Measurements from ENCODE around the gene ZCWPW1. TPM values are rescaled to one million over a fixed set of nuclear protein-coding genes. Genes with fewer than 3 reads are reported as not detected.

The ZCWPW1 gene
- total and polyA plus RNA-seq, 2 of the 13 experiments (the other 11 are each of a cell fraction or from before 2014, with no cell fraction given): 2.4 to 2.5 TPM

DNA sequence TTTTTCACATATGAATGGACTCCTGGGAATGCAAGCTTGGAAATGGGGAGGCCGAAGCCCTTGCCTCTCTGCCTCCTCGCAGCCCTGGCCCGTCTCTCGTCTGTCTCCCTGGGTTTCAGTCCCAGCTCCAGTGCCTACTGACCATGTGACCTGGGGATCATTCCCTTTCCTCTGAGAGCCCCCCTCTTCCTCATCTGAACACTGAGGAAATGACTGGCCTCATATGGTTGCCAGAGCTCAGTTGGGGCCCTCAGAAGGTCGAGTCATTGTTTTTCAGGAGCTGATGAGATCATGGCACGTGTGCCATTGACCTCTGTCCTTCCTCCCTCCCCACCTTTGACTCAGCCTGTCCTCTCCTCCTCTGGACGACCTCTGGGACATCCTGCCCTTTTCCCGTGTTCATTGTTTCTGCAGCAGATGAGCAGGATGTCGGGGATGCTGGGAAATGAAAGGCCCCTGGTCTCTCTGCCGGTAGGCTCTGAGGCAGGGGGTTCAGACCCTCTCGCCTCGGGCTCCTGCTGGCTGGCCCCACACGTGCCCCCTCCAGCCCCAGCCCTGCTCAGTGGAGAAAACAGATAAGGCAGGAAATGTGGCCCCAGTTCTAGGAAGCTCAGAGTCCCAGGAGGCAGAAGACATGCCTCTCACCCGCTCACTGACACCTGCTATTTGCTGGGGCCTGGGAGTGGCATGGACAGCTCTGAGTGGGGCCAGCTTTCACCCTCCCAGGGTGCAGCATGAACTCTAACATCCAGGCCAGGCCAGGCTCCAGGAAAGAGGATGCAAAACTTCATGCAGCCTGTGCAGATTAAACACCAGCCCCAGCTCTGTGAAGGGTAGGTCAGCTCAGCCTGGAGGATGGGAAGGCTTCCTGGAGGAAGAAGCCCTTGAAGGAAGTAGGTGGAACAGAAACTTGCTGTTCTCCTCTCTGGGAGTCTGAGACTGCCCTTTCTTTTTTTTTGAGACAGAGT, 16.1 kb upstream of the ZCWPW1 start (continued):
- TF ChIP-seq ZKSCAN8 (CRISPR knock-in tag; IDR thresholded peaks at IDR 0.05; ENCODE audit: borderline replicate concordance): peak; percentile 85; the same call in 1 of the 2 replicates
- TF ChIP-seq YEATS4 (CRISPR knock-in tag; IDR thresholded peaks at IDR 0.05; ENCODE audit: borderline replicate concordance): peak; percentile 52; the same call in 1 of the 2 replicates
- TF ChIP-seq ZNF124 (CRISPR knock-in tag; IDR thresholded peaks at IDR 0.05): no peak; the same call in 1 of the 2 replicates
- peak; percentile 81; the same call in 1 of the 2 replicates for TF ChIP-seq ZNF350 (CRISPR knock-in tag; IDR thresholded peaks at IDR 0.05; ENCODE audit: borderline replicate concordance, low read depth)
- TF ChIP-seq, protein P1, sequence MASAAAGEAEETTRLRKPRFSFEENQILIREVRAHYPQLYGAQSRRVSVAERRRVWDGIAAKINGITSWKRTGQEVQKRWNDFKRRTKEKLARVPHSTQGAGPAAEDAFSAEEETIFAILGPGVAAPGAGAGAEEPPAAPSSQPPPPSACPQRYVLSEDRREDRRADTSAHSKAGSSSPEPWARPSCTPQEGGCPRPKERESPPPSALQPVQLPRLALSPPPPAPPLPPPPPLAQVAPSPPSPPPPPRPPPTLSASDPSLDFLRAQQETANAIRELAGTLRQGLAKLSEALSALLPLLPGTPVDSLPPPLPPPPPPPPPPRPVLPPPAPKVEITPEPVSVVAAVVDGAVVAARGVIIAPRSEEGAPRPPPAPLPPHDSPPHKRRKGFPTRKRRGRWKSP (CRISPR knock-in tag; IDR thresholded peaks at IDR 0.05): peak; percentile 66; the same call in 1 of the 2 replicates
- TF ChIP-seq, protein P2, sequence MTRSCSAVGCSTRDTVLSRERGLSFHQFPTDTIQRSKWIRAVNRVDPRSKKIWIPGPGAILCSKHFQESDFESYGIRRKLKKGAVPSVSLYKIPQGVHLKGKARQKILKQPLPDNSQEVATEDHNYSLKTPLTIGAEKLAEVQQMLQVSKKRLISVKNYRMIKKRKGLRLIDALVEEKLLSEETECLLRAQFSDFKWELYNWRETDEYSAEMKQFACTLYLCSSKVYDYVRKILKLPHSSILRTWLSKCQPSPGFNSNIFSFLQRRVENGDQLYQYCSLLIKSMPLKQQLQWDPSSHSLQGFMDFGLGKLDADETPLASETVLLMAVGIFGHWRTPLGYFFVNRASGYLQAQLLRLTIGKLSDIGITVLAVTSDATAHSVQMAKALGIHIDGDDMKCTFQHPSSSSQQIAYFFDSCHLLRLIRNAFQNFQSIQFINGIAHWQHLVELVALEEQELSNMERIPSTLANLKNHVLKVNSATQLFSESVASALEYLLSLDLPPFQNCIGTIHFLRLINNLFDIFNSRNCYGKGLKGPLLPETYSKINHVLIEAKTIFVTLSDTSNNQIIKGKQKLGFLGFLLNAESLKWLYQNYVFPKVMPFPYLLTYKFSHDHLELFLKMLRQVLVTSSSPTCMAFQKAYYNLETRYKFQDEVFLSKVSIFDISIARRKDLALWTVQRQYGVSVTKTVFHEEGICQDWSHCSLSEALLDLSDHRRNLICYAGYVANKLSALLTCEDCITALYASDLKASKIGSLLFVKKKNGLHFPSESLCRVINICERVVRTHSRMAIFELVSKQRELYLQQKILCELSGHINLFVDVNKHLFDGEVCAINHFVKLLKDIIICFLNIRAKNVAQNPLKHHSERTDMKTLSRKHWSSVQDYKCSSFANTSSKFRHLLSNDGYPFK (CRISPR knock-in tag; IDR thresholded peaks at IDR 0.05; ENCODE audit: borderline replicate concordance): peak; percentile 15; the same call in 1 of the 2 replicates
- TF ChIP-seq, protein P3, sequence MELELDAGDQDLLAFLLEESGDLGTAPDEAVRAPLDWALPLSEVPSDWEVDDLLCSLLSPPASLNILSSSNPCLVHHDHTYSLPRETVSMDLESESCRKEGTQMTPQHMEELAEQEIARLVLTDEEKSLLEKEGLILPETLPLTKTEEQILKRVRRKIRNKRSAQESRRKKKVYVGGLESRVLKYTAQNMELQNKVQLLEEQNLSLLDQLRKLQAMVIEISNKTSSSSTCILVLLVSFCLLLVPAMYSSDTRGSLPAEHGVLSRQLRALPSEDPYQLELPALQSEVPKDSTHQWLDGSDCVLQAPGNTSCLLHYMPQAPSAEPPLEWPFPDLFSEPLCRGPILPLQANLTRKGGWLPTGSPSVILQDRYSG (CRISPR knock-in tag; IDR thresholded peaks at IDR 0.05): no peak
- peak in 1 of 2 experiments; percentile 82; a peak in 3 of 4 replicates for TF ChIP-seq EP300 (IDR thresholded peaks at IDR 0.05; ENCODE audit: low read depth in 2 of 2, low read length in 2 of 2)
- peak; percentile 95 for TF ChIP-seq EP300 (CRISPR knock-in tag; IDR thresholded peaks at IDR 0.05; ENCODE audit: borderline replicate concordance)
- TF ChIP-seq ZNF782 (CRISPR knock-in tag; IDR thresholded peaks at IDR 0.05; ENCODE audit: borderline replicate concordance): peak; percentile 57; the same call in 1 of the 2 replicates
- TF ChIP-seq MATR3 (CRISPR knock-in tag; IDR thresholded peaks at IDR 0.05): no peak
- no peak for TF ChIP-seq ZNF24 (IDR thresholded peaks at IDR 0.05)
- TF ChIP-seq ZNF101 (CRISPR knock-in tag; IDR thresholded peaks at IDR 0.05; ENCODE audit: borderline replicate concordance, low read depth): no peak
- TF ChIP-seq HOXA9 (CRISPR knock-in tag; IDR thresholded peaks at IDR 0.05; ENCODE audit: borderline replicate concordance): no peak
- no peak for TF ChIP-seq KLF6 (CRISPR knock-in tag; IDR thresholded peaks at IDR 0.05)
- TF ChIP-seq KLF9 (CRISPR knock-in tag; IDR thresholded peaks at IDR 0.05; ENCODE audit: low read depth): 0 out of 2 replicates have a peak, but pooled peaks have one; percentile 75
- TF ChIP-seq, protein P4, sequence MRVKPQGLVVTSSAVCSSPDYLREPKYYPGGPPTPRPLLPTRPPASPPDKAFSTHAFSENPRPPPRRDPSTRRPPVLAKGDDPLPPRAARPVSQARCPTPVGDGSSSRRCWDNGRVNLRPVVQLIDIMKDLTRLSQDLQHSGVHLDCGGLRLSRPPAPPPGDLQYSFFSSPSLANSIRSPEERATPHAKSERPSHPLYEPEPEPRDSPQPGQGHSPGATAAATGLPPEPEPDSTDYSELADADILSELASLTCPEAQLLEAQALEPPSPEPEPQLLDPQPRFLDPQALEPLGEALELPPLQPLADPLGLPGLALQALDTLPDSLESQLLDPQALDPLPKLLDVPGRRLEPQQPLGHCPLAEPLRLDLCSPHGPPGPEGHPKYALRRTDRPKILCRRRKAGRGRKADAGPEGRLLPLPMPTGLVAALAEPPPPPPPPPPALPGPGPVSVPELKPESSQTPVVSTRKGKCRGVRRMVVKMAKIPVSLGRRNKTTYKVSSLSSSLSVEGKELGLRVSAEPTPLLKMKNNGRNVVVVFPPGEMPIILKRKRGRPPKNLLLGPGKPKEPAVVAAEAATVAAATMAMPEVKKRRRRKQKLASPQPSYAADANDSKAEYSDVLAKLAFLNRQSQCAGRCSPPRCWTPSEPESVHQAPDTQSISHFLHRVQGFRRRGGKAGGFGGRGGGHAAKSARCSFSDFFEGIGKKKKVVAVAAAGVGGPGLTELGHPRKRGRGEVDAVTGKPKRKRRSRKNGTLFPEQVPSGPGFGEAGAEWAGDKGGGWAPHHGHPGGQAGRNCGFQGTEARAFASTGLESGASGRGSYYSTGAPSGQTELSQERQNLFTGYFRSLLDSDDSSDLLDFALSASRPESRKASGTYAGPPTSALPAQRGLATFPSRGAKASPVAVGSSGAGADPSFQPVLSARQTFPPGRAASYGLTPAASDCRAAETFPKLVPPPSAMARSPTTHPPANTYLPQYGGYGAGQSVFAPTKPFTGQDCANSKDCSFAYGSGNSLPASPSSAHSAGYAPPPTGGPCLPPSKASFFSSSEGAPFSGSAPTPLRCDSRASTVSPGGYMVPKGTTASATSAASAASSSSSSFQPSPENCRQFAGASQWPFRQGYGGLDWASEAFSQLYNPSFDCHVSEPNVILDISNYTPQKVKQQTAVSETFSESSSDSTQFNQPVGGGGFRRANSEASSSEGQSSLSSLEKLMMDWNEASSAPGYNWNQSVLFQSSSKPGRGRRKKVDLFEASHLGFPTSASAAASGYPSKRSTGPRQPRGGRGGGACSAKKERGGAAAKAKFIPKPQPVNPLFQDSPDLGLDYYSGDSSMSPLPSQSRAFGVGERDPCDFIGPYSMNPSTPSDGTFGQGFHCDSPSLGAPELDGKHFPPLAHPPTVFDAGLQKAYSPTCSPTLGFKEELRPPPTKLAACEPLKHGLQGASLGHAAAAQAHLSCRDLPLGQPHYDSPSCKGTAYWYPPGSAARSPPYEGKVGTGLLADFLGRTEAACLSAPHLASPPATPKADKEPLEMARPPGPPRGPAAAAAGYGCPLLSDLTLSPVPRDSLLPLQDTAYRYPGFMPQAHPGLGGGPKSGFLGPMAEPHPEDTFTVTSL (CRISPR knock-in tag; IDR thresholded peaks at IDR 0.05; ENCODE audit: borderline replicate concordance): 0 out of 2 replicates have a peak, but pooled peaks have one; percentile 52

Data from HepG2 (cell line).